Prostate gland (tissue), 2 donors: ENCODE measurements around the gene CCNJL. TPM values are rescaled to one million over a fixed set of nuclear protein-coding genes. Genes with fewer than 3 reads are reported as not detected.

Experiments used
- DNase-seq: peaks from one replicate; pipeline ENCODE4 v3.0.0-alpha.2; 2019; ENCODE audit warnings: low spot score
- H3K27ac ChIP-seq, 2 donors: fragments of 200-600 bp; sonication (generic); 2 replicates each; pipeline ENCODE4 v1.5.1; 2017 to 2019
- H3K27me3 ChIP-seq: fragments of 200-600 bp; sonication (generic); replicated peaks from 2 replicates; pipeline ENCODE4 v1.5.1; 2019; ENCODE audit not compliant: insufficient read depth
- H3K36me3 ChIP-seq, 2 donors: fragments of 200-600 bp; sonication (generic); 1 replicate in 1 of 2; 2 replicates in 1 of 2; pipeline versions ENCODE4 v1.5.1 to v1.8.1; 2017 to 2019
- H3K4me1 ChIP-seq: fragments of 200-600 bp; sonication (generic); replicated peaks from 2 replicates; pipeline ENCODE4 v1.5.1; 2019
- H3K4me3 ChIP-seq, 2 donors: fragments of 200-600 bp; sonication (generic); 2 replicates each; pipeline ENCODE4 v1.5.1; 2017 to 2019
- H3K9me3 ChIP-seq: fragments of 200-600 bp; sonication (generic); 2 replicates; pipeline ENCODE4 v1.5.1; 2017
- CTCF ChIP-seq, 4 experiments: fragments of 200-600 bp in 2 of 4; fragments of 450-650 bp in 2 of 4; sonication (generic) in 2 of 4; IDR thresholded peaks; 1 replicate in 3 of 4; 2 replicates in 1 of 4; pipeline ENCODE4 v1.5.1; 2016 to 2019; ENCODE audit warnings: antibody characterized with exemption in 4 of 4, mild to moderate bottlenecking in 2 of 4, moderate library complexity in 2 of 4
- POLR2A ChIP-seq: fragments of 450-650 bp; IDR thresholded peaks from one replicate; pipeline ENCODE4 v1.6.1; 2016; ENCODE audit warnings: antibody characterized with exemption, mild to moderate bottlenecking
- POLR2AphosphoS5 ChIP-seq: sonication (generic); formaldehyde crosslinking; IDR thresholded peaks from one replicate; pipeline ENCODE4 v1.6.1; 2017; ENCODE audit warnings: antibody characterized with exemption
- WGBS: methylation state at CpG from one replicate; pipeline ENCODE4 v1.1.5; 2018; 5-methylcytosine and 5-hydroxymethylcytosine counted together
- intact Hi-C: fragments of 100-400 bp; cut with DNase I; formaldehyde crosslinking; loops from one replicate; pipeline ENCODE4 v1.14.2; 2022
- total RNA-seq, 2 donors: library from RNA; depleted of rRNA; stranded (reverse); fragments of >200 nt; gene quantifications; one replicate each; pipeline ENCODE4 v1.1.0, GENCODE V29; 2016

CCNJL gene
- total RNA-seq, 2 donors from 2014 or later: 4.1 to 26.7 TPM

GRCh38 chr5:160353379-160353778 lies 41.0 kb upstream of the CCNJL start:
- Histone ChIP-seq H3K36me3 (no peaks in the 10 kb centered on the region), H3K27ac (no peak overlapping the region), H3K27me3 (no peaks in the 10 kb centered on the region), H3K4me3 (no peak overlapping the region), H3K9me3 (no peaks in the 10 kb centered on the region), H3K4me1 (no peaks in the 10 kb centered on the region)
- TF ChIP-seq POLR2A (no peak), CTCF (IDR thresholded peaks at IDR 0.05) (no peak), POLR2AphosphoS5 (no peak)
- intact Hi-C loops: no loop called here
- no peak for DNase-seq
- 74% methylated on average over 7 of the region's 8 CpGs for WGBS

GRCh38 chr5:160352308-160352707 lies 39.9 kb upstream of the CCNJL start:
- 85% methylated on average over 4 of the region's 4 CpGs for WGBS
- TF ChIP-seq POLR2A (no peak), CTCF (IDR thresholded peaks at IDR 0.05) (no peak), POLR2AphosphoS5 (no peak)
- intact Hi-C loops: no loop called here
- no peak for DNase-seq
- H3K27me3 ChIP-seq: no peaks in the 10 kb centered on the region
- no peak overlapping the region for H3K4me3 ChIP-seq
- H3K9me3 ChIP-seq: no peaks in the 10 kb centered on the region
- H3K36me3 ChIP-seq: no peaks in the 10 kb centered on the region
- H3K4me1 ChIP-seq: no peaks in the 10 kb centered on the region
- H3K27ac ChIP-seq: no peak overlapping the region

GRCh38 chr5:160349935-160350303 lies 37.6 kb upstream of the CCNJL start:
- intact Hi-C loops: loop anchor here (5.0 kb wide), 1 partner anchor 328 kb away; no protein-coding TSS in a partner anchor
- DNase-seq: no peak

GRCh38 chr5:160349249-160349934 lies 37.0 kb upstream of the CCNJL start:
- Histone ChIP-seq H3K27ac (no peak overlapping the region), H3K27me3 (no peaks in the 10 kb centered on the region), H3K4me1 (no peaks in the 10 kb centered on the region), H3K36me3 (no peaks in the 10 kb centered on the region), H3K9me3 (no peaks in the 10 kb centered on the region), H3K4me3 (no peak overlapping the region)
- 90% methylated on average over 27 of the region's 27 CpGs for WGBS
- intact Hi-C loops: loop anchor here (5.0 kb wide), 1 partner anchor 327 kb away; no protein-coding TSS in a partner anchor
- no peak for DNase-seq
- TF ChIP-seq CTCF (IDR thresholded peaks at IDR 0.05) (no peak), POLR2A (no peak), POLR2AphosphoS5 (no peak)

More at GRCh38 chr5:160349935-160350303, 37.6 kb upstream of the CCNJL start:
- H3K4me3 ChIP-seq: no peak overlapping the region
- no peaks in the 10 kb centered on the region for H3K4me1 ChIP-seq
- H3K36me3 ChIP-seq: no peaks in the 10 kb centered on the region
- no peaks in the 10 kb centered on the region for H3K9me3 ChIP-seq
- H3K27ac ChIP-seq: no peak overlapping the region
- TF ChIP-seq POLR2A (no peak), CTCF (IDR thresholded peaks at IDR 0.05) (no peak), POLR2AphosphoS5 (no peak)
- H3K27me3 ChIP-seq: no peaks in the 10 kb centered on the region
- 65% methylated on average over 4 of the region's 4 CpGs for WGBS

GRCh38 chr5:160348080-160348479 lies 35.7 kb upstream of the CCNJL start:
- WGBS: 82% methylated on average over 11 of the region's 11 CpGs
- intact Hi-C loops: loop anchor here (5.0 kb wide), 1 partner anchor 326 kb away; no protein-coding TSS in a partner anchor
- no peak for DNase-seq
- no peaks in the 10 kb centered on the region for H3K27me3 ChIP-seq
- H3K4me1 ChIP-seq: no peaks in the 10 kb centered on the region
- no peaks in the 10 kb centered on the region for H3K9me3 ChIP-seq
- H3K4me3 ChIP-seq: no peak overlapping the region
- no peak overlapping the region for H3K27ac ChIP-seq
- TF ChIP-seq POLR2AphosphoS5 (no peak), CTCF (IDR thresholded peaks at IDR 0.05) (no peak), POLR2A (no peak)
- H3K36me3 ChIP-seq: no peaks in the 10 kb centered on the region
